Ectodermal cell (in vitro differentiated cells): Measurements from ENCODE around the gene ANXA6.
"Not testable (repeated sequence)": the region's sequence is repeated elsewhere in the genome, so short reads cannot be mapped to it uniquely, and the experiment has no call there.

Source experiments
- H3K27ac ChIP-seq: 2 replicates; pipeline ENCODE4 v1.7.0; 2013; ENCODE audit warnings: mild to moderate bottlenecking, low read depth, low read length; ENCODE audit not compliant: insufficient read depth, poor library complexity, severe bottlenecking
- H3K27me3 ChIP-seq: 2 replicates; pipeline ENCODE4 v1.7.0; 2013; ENCODE audit warnings: mild to moderate bottlenecking, low read length; ENCODE audit not compliant: insufficient read depth, control insufficient read depth, poor library complexity, severe bottlenecking
- H3K36me3 ChIP-seq: one replicate; pipeline ENCODE4 v1.7.0; 2013; ENCODE audit warnings: low read length; ENCODE audit not compliant: control insufficient read depth, insufficient read depth
- H3K4me1 ChIP-seq: one replicate; pipeline ENCODE4 v1.7.0; 2013; ENCODE audit warnings: low read length; ENCODE audit not compliant: control insufficient read depth, insufficient read depth
- H3K4me3 ChIP-seq: 2 replicates; pipeline ENCODE4 v1.7.0; 2013; ENCODE audit warnings: low read depth, low read length, control low read depth; ENCODE audit not compliant: insufficient read depth
- H3K9me3 ChIP-seq: 2 replicates; pipeline ENCODE4 v1.7.0; 2013; ENCODE audit warnings: mild to moderate bottlenecking, low read length, moderate library complexity; ENCODE audit not compliant: control insufficient read depth
- WGBS, 2 experiments: methylation state at CpG; one replicate each; pipeline ENCODE4 v1.1.7; 2013; ENCODE audit warnings: missing lambda C conversion rate in 2 of 2; 5-methylcytosine and 5-hydroxymethylcytosine counted together

ANXA6 gene

DNA sequence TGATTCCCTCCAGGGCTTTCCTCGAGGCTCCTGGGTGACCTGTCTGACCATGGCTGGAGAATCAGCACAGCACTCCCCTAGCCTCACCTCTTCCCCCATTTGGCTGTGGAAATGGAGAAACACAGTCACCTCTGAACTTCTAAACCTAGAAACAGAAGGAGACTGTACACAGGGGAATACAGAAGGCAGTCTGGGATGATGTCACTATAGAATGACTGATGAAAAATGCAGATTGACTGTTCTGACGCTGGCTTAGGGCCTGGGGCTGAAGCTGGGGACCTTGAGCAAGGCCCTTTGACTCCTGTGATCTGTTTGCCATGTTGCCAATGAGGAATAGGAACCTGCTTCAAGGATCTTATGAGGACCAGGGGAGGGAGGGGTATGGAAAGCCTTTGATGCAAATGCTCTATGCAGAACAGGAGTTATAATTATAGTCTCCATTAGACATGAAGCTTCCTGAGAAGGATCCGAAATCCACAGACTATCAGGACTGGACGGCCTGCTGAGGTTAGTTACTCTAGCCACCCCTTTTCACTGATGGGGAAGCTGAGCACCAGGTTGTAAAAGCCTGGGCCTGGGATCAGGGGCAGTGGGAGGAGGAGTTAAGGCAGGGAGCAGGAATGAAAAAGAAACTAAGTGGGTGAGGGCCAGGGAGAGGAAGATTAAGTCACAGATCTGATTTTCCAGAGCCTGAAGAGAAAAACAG lies 24.4 kb upstream of the ANXA6 start:
- 85 to 89% methylated on average over 4 of the region's 4 CpGs for WGBS, 2 experiments
- H3K9me3 ChIP-seq = no peaks in the 10 kb centered on the region
- no peak overlapping the region for H3K27ac ChIP-seq
- no peaks in the 10 kb centered on the region for H3K4me1 ChIP-seq
- H3K4me3 ChIP-seq = no peak overlapping the region
- H3K36me3 ChIP-seq = no peaks in the 10 kb centered on the region
- no peaks in the 10 kb centered on the region for H3K27me3 ChIP-seq

DNA sequence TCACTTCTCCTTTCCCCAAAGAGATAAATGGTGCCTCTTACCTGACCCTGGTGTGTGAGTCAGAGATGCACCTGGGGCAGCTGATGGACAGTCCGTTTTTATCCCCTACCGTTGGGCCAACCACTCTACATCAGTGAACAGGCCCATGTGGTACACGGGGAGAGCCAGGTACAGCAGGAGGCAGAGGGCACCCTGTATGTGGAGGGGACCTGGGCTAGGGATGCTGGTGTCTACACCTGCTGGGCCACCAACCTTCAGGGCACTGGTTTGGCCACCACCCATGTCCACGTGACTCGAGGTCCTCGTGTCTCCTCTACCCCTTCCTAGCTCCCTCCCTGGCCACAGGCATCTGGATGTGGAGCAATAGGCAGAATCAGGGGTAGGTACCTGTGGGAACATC lies 22.7 kb upstream of the ANXA6 start:
- H3K36me3 ChIP-seq = no peaks in the 10 kb centered on the region
- H3K4me3 ChIP-seq = no peak overlapping the region
- H3K27ac ChIP-seq = no peak overlapping the region
- no peaks in the 10 kb centered on the region for H3K4me1 ChIP-seq
- H3K27me3 ChIP-seq = no peaks in the 10 kb centered on the region
- no peaks in the 10 kb centered on the region for H3K9me3 ChIP-seq
- WGBS, 2 experiments = 94% methylated on average over 6 of the region's 6 CpGs

DNA sequence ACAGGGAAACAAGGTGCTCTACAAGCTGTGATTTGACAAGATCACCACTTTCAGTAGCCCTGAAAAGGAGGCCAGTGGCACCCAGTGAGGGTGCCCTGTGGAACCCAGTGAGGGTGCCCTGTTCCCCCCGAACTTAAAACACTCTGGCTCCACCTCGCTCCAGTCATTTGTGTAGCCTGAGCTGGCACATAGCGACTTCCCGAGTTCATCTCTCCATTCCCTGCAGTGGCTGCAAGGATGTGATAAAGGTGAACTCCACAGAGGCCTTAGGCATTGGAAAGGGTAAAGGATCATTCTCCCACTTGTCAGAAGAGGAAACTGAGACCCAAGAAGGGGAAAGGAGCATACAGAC lies 21.9 kb upstream of the ANXA6 start:
- Histone ChIP-seq H3K4me1 (no peaks in the 10 kb centered on the region), H3K36me3 (no peaks in the 10 kb centered on the region), H3K4me3 (no peak overlapping the region), H3K27me3 (no peaks in the 10 kb centered on the region), H3K9me3 (no peaks in the 10 kb centered on the region), H3K27ac (no peak overlapping the region)
- 89 to 95% methylated on average over 4 of the region's 4 CpGs for WGBS, 2 experiments

DNA sequence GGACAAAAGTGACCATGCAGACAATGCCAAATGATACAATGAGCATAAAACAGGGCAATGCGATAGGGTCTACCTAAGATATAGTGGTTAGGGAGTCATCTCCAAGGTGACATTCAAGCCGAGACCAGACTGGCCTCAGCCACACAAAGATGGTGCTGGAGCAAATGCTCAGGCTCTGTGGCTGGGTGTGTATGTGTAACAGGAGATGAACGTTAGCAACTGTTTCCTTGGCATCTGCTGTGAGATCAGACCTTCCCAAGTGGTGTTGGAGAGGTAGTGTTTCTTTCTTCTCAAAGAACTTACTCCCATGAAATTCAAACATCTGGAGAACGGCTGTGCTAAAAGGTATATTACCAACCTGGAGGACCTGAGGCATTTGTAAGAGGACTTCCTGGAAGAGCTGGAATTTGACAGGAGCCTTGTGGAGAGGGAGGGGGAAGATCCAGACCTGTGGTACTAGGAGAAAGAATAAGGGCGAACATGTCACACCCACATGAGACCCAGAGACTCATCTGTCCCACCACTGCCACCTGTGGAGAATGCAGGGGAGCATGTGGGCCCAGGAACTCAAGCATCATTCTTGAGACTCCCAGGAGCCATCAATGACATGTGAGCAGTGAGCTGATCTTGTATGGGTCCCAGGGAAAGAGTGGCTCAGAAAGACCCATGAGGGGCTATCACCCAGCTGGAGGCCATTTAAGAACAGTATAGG lies 21.4 kb upstream of the ANXA6 start:
- Histone ChIP-seq H3K4me3 (no peak overlapping the region), H3K9me3 (no peaks in the 10 kb centered on the region), H3K4me1 (no peaks in the 10 kb centered on the region), H3K36me3 (no peaks in the 10 kb centered on the region), H3K27me3 (no peaks in the 10 kb centered on the region), H3K27ac (no peak overlapping the region)
- whole genome bisulfite sequencing, 2 experiments = 95 to 98% methylated on average over 5 of the region's 5 CpGs

DNA sequence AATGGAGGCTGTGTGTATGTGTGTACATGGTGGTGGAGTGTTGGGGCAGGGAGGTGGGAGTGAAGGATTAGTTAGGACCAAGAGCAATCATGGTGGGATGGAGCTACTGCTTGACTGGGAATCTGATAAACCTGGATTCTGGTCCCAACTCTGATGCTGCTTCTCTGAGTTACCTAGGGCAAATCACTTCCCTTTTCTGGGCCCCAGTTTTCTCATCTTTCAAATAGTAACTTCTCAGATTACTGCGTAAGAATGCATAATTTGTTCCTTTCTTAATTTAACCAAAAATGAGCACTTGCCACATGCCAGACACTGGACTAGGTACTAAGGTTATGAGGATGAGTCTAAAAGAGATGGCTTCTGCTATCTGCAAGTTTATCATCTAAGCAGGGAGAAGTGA lies 20.8 kb upstream of the ANXA6 start:
- H3K9me3 ChIP-seq = no peaks in the 10 kb centered on the region
- H3K4me3 ChIP-seq = no peak overlapping the region
- no peaks in the 10 kb centered on the region for H3K27me3 ChIP-seq
- H3K36me3 ChIP-seq = no peaks in the 10 kb centered on the region
- WGBS, 2 experiments = 92 to 100% methylated on average over 1 of the region's 1 CpG
- H3K27ac ChIP-seq = no peak overlapping the region
- no peaks in the 10 kb centered on the region for H3K4me1 ChIP-seq

DNA sequence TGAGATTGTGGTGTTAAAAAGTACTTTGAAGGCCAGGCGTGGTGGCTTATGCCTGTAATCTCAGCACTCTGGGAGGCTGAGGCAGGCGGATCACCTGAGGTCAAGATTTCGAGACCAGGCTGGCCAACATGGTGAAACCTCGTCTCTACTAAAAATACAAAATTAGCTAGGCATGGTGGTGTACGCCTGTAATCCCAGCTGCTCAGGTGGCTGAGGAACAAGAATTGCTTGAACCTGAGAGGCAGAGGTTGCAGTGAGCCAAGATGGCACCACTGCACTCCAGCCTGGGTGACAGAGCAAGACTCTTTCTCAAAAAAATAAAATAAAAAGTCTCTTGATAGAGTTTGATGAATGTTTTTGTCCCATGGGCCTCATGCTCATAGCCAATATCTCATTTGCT lies 18.7 kb upstream of the ANXA6 start:
- not testable (repeated sequence) for H3K27ac ChIP-seq, H3K27me3 ChIP-seq, H3K9me3 ChIP-seq, H3K4me1 ChIP-seq, H3K4me3 ChIP-seq, H3K36me3 ChIP-seq
- 94% methylated on average over 5 of the region's 5 CpGs for WGBS, 2 experiments

DNA sequence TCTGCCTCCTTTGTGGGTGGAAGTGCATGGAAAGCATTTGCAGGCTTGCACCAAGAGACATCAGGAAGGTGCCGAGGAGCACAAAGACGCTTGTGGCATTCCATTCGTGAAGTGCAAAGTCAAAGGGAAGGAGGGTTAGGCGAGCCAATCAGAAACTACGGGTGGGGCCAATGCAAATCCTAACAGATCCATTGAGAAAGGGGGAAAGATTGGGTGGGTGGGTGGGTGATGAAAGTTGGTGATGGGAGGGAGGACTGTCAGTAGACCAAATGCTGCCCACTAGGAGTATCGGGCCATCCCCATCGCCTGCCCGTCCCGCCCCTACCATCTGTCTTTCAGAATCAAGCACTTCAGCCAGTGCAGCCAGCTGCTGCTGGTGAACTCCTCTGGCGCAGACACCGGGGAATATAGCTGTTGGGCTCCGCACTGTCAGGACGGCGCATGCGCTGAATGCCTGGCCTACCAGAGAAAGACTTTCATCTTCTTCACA lies 17.1 kb upstream of the ANXA6 start:
- Histone ChIP-seq H3K36me3 (no peaks in the 10 kb centered on the region), H3K27ac (no peak overlapping the region), H3K4me1 (no peaks in the 10 kb centered on the region), H3K27me3 (no peaks in the 10 kb centered on the region), H3K4me3 (no peak overlapping the region), H3K9me3 (no peaks in the 10 kb centered on the region)
- WGBS, 2 experiments = 89 to 90% methylated on average over 15 of the region's 15 CpGs

DNA sequence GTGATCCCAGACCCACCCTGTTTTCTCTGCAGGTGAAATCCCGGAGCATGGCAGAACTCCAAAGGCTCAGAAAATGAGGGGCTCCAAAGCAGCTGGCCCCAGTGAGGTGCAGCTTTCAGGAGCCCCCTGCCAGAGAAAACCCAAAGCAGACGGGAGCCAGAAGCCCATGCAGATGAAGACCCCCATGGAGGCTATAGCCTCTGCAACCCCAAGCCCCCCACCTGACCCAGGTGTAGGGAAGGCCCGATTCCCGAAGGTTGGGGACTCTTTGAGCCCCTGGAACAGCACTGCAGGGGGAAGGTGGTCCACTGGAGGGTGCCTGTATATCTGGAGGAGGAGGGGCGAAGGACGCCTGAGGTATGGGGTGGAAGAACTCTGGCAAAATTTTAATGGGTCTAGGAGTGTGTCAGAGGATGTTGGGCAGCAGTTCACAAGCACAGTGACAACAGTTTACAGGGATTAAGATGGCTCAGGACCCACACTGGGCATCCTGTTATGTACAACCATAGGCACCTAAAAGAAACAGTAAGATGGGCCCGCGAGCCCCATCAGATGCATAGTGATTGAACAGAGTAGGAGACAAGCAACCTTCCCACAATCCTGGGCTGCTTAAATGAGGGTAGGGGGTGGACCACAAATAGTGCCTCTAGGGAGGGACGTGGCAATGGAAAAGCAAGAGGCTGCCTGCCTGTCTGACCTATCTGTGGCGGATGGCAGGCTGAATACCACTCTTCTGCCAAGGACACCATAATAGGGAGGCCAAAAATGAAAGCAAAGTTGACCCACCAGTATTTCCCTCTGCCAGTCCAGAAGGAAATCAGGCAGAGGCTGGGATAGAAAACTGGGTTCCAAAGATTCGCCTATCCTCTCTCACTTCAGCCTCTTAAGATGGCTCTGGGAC lies 16.4 kb upstream of the ANXA6 start:
- Histone ChIP-seq H3K36me3 (no peaks in the 10 kb centered on the region), H3K9me3 (no peaks in the 10 kb centered on the region), H3K4me3 (no peak overlapping the region), H3K4me1 (no peaks in the 10 kb centered on the region), H3K27ac (no peak overlapping the region), H3K27me3 (no peaks in the 10 kb centered on the region)
- 90 to 93% methylated on average over 11 of the region's 11 CpGs for WGBS, 2 experiments

DNA sequence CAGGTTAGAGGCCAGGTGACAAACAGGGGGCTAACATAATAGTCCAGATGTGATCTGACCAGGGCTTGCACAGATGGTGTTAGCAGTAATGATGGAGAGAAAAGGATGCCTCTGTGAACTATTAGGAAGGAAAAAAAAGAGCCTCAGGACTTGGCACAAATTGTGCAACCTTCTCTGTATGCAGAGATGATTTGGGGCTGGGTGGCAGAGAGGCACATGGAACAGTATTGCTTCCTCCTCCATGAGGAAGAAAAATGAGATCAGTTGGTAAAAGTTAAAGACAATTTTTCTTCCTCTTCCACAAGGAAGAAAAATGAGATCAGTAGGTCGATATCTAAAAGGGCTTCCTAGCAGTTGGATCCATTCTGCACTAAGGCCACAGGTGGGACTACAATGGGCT lies 13.9 kb upstream of the ANXA6 start:
- Histone ChIP-seq H3K27me3 (no peaks in the 10 kb centered on the region), H3K9me3 (no peaks in the 10 kb centered on the region), H3K27ac (no peak overlapping the region), H3K36me3 (no peaks in the 10 kb centered on the region), H3K4me3 (no peak overlapping the region), H3K4me1 (no peaks in the 10 kb centered on the region)
- 74 to 77% methylated on average over 1 of the region's 1 CpG for WGBS, 2 experiments
